ENCODE measurements around the gene CASZ1. TPM values are rescaled to one million over a fixed set of nuclear protein-coding genes. Genes with fewer than 3 reads are reported as not detected.

Gene CASZ1
- total RNA-seq, 1 experiment from 2014 or later = 27.8 TPM

DNA sequence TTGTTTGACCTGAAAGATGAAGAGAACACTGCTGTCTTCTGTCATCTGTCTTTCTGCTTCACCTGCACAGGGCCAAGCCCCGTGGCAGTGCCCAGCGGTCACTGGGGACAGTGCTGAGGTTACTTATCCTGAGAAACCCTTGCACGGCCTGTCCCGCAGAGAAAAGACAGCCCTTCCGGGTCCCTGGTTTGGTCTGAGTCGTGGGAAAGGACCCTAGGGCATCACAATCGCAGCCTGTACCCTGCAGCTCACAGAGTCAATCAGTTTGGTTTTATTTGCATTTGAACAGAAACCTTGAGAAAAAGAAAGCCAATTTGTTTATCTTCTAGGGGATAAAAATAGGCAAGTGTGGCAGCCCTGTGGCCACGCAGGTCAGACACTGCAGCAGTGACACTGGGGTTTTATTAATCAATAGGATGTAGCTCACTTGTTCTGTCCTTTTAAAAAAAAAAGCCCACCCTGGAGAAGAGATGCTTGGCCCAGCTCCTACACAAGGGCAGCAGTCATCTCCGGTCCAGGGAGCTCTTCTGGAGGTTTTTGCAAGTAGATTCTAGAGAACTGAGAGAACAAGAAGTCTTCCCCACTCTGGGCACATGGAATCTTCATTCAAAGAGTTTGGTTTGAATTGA, 201.7 kb downstream of the CASZ1 start:
- H3K9me3 ChIP-seq (ENCODE audit: control insufficient read depth, insufficient read depth, low read depth, low read length) = no peaks in the 10 kb centered on the region
- intact Hi-C loops (cut with micrococcal nuclease; ENCODE audit: unreplicated experiment) (no loop called here), in situ Hi-C loops (cut with HindIII; ENCODE audit: low pct_unique_long_range_greater_than_20kb, low sequenced_read_pairs) (no loop called here)
- DNase-seq (ENCODE audit: low read depth, low spot score) = no peak
- ATAC-seq = no peak
- H3K27ac ChIP-seq (ENCODE audit: low read length) = no peak overlapping the region; the same call in 1 of the 2 replicates
- TF ChIP-seq, protein P1, sequence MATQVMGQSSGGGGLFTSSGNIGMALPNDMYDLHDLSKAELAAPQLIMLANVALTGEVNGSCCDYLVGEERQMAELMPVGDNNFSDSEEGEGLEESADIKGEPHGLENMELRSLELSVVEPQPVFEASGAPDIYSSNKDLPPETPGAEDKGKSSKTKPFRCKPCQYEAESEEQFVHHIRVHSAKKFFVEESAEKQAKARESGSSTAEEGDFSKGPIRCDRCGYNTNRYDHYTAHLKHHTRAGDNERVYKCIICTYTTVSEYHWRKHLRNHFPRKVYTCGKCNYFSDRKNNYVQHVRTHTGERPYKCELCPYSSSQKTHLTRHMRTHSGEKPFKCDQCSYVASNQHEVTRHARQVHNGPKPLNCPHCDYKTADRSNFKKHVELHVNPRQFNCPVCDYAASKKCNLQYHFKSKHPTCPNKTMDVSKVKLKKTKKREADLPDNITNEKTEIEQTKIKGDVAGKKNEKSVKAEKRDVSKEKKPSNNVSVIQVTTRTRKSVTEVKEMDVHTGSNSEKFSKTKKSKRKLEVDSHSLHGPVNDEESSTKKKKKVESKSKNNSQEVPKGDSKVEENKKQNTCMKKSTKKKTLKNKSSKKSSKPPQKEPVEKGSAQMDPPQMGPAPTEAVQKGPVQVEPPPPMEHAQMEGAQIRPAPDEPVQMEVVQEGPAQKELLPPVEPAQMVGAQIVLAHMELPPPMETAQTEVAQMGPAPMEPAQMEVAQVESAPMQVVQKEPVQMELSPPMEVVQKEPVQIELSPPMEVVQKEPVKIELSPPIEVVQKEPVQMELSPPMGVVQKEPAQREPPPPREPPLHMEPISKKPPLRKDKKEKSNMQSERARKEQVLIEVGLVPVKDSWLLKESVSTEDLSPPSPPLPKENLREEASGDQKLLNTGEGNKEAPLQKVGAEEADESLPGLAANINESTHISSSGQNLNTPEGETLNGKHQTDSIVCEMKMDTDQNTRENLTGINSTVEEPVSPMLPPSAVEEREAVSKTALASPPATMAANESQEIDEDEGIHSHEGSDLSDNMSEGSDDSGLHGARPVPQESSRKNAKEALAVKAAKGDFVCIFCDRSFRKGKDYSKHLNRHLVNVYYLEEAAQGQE (IDR thresholded peaks at IDR 0.05; ENCODE audit: insufficient read depth in 1 of 2, low read depth in 2 of 2, low read length in 1 of 2) = no peak
- TF ChIP-seq TCF7L2 (IDR thresholded peaks at IDR 0.05; ENCODE audit: low read depth, low read length) = no peak
- no peak for TF ChIP-seq CTCF (IDR thresholded peaks at IDR 0.05)
- TF ChIP-seq POLR2AphosphoS5 (IDR thresholded peaks at IDR 0.05; ENCODE audit: low read depth, low read length) = no peak
- TF ChIP-seq SIN3A (IDR thresholded peaks at IDR 0.05; ENCODE audit: borderline replicate concordance, insufficient read depth, low read depth, low read length) = no peak
- CTCF ChIA-PET = interaction anchor here (0.6 kb wide), 1 partner anchor 216 kb away, joined by 4 read pairs; no protein-coding TSS in a partner anchor
- POLR2A ChIA-PET = no interaction called here
- no peaks in the 10 kb centered on the region for H3K27me3 ChIP-seq (ENCODE audit: control insufficient read depth, insufficient read depth, low read length)
- peaks cover 9% of the 10 kb centered on the region for H3K4me1 ChIP-seq (ENCODE audit: control insufficient read depth, insufficient read depth, low read length)
- H3K36me3 ChIP-seq (ENCODE audit: control insufficient read depth, insufficient read depth, low read length) = no peaks in the 10 kb centered on the region
- no TSS peak for BruUV-seq (replicated peaks)
- no peak overlapping the region for H3K4me3 ChIP-seq (ENCODE audit: low read depth in 2 of 2, low read length in 2 of 2)

DNA sequence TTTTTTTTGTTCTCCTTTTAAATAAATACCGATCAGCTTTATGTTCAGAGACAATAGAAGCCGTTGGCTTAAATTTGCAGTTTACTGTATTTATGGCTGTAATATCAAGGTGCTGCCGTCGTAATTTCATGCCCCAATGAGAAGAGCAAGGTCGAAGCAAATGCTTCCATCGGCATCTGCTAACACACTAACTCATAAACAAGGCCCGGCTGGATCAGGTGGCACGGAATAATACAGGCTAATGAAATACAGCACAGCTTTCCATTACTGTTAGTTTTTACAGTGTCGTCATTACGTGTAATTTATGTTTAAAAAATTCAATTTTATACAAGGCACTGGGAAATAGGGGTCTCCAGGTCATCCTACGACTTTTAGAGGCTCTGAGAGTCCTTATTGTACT, 202.7 kb downstream of the CASZ1 start:
- H3K4me3 ChIP-seq (ENCODE audit: low read depth in 2 of 2, low read length in 2 of 2) = no peak overlapping the region
- TF ChIP-seq SIN3A (IDR thresholded peaks at IDR 0.05; ENCODE audit: borderline replicate concordance, insufficient read depth, low read depth, low read length) (no peak), POLR2AphosphoS5 (IDR thresholded peaks at IDR 0.05; ENCODE audit: low read depth, low read length) (no peak), TCF7L2 (IDR thresholded peaks at IDR 0.05; ENCODE audit: low read depth, low read length) (no peak), CTCF (IDR thresholded peaks at IDR 0.05) (no peak)
- TF ChIP-seq, protein P1 (IDR thresholded peaks at IDR 0.05; ENCODE audit: insufficient read depth in 1 of 2, low read depth in 2 of 2, low read length in 1 of 2) = no peak
- POLR2A ChIA-PET = no interaction called here
- H3K27ac ChIP-seq (ENCODE audit: low read length) = no peak overlapping the region
- ATAC-seq = no peak
- no peak for DNase-seq (ENCODE audit: low read depth, low spot score)
- in situ Hi-C loops (cut with HindIII; ENCODE audit: low pct_unique_long_range_greater_than_20kb, low sequenced_read_pairs) = no loop called here
- BruUV-seq (replicated peaks) = no TSS peak
- CTCF ChIA-PET = interaction anchor here (0.6 kb wide), 1 partner anchor 217 kb away, joined by 4 read pairs; no protein-coding TSS in a partner anchor
- H3K36me3 ChIP-seq (ENCODE audit: control insufficient read depth, insufficient read depth, low read length) = no peaks in the 10 kb centered on the region
- H3K27me3 ChIP-seq (ENCODE audit: control insufficient read depth, insufficient read depth, low read length) = no peaks in the 10 kb centered on the region
- peaks cover 3% of the 10 kb centered on the region; the same call in 1 of the 2 replicates for H3K4me1 ChIP-seq (ENCODE audit: control insufficient read depth, insufficient read depth, low read length)
- H3K9me3 ChIP-seq (ENCODE audit: control insufficient read depth, insufficient read depth, low read depth, low read length) = no peaks in the 10 kb centered on the region
- intact Hi-C loops (cut with micrococcal nuclease; ENCODE audit: unreplicated experiment) = no loop called here

All from Panc1 (cell line).